Right ventricle myocardium superior (tissue), 1 donor: ENCODE measurements around the gene SMYD3. TPM values are rescaled to one million over a fixed set of nuclear protein-coding genes. Genes with fewer than 3 reads are reported as not detected.

Experiments
- ATAC-seq: fragments of 200-7000 bp; cut with Tn5 transposase; one replicate; pipeline ENCODE4 v1.9.1; 2020; ENCODE audit warnings: mild to moderate bottlenecking; ENCODE audit not compliant: poor library complexity
- DNase-seq: peaks from one replicate; pipeline ENCODE4 v3.0.0-alpha.2; 2020
- intact Hi-C: fragments of 100-400 bp; cut with DNase I; formaldehyde crosslinking; loops from one replicate; pipeline ENCODE4 v1.11.2; 2022
- total RNA-seq: library from RNA; stranded (reverse); fragmentation: NEBNext Ultra II Directional; extraction: Animal tissue kit (Norgen Biotek cat#: 25700); gene quantifications from one replicate; pipeline ENCODE4 v1.2.1, GENCODE V29; 2021
- donor health status: DM: no; HTN: yes; CAD: no; lungs with severe emphysema.

SMYD3 gene
- total RNA-seq, 1 donor from 2014 or later, result 9.4 TPM

DNA sequence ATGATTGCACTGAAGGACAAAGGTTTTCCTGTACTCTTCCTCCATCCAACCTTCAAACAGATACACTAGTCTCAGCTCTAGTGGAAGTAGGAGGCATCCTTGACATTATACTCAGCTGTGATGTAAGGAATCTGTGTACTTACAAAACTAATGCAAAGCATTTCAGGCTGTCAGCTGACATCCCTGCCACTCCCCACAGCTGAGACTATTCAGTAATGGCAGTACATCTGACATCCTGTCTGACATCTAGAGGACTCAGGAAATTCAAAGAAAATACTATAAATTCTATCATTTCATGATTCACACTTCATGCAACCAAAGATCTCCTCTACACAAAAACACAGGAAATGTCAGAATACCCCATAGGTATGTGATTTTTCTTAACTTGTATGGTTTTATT lies 325.8 kb downstream of the SMYD3 start:
- DNase-seq, result no peak
- intact Hi-C loops, result no loop called here

GRCh38 chr1:246179401-246179800 lies 327.7 kb downstream of the SMYD3 start:
- DNase-seq (no peak), ATAC-seq (no peak)
- intact Hi-C loops, result no loop called here

More for the DNA sequence above, 325.8 kb downstream of the SMYD3 start:
- ATAC-seq, result no peak

GRCh38 chr1:246178717-246179311 lies 328.3 kb downstream of the SMYD3 start:
- DNase-seq (no peak), ATAC-seq (no peak)
- intact Hi-C loops, result no loop called here

DNA sequence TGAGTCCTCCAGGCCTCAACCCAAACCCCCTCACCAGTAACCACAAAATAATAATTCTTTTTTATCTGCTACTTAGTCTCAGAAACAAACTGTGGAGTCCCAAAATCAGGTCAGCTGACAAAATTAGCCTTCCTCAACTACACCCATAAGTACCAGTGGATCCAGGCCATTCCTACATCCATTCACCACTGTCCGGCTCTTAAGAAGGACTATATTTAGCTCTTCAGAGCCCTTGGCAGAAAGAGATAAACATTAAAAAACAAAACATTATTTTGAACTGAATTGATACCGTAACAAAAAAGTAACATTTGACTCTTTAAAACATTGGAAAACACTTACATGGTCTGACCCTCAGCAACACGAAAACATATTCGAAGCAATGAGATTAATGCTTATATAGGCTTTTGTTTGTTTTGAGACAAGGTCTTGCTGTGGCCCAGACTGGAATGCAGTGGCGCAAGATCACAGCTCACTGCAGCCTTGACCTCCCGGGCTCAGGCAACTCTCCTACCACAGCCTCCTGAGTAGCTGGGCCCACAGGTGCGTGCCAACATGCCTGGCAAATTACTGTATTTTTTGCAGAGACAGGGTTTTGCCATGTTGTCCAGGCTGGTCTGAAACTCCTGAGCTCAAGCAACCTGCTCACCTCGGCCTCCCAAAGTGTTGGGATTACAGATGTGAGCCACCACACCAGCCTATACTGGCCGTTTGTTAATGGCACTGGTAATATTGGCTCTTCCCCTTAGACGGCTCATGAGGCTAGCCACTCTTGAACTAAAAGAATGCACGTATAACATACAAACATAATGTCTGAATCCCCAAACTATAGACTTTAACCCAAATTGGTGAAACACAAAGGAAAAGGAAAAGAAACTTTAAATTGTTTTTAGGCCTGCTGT lies 330.7 kb downstream of the SMYD3 start:
- no peak for DNase-seq
- peak; percentile 86 for ATAC-seq
- intact Hi-C loops, result no loop called here

DNA sequence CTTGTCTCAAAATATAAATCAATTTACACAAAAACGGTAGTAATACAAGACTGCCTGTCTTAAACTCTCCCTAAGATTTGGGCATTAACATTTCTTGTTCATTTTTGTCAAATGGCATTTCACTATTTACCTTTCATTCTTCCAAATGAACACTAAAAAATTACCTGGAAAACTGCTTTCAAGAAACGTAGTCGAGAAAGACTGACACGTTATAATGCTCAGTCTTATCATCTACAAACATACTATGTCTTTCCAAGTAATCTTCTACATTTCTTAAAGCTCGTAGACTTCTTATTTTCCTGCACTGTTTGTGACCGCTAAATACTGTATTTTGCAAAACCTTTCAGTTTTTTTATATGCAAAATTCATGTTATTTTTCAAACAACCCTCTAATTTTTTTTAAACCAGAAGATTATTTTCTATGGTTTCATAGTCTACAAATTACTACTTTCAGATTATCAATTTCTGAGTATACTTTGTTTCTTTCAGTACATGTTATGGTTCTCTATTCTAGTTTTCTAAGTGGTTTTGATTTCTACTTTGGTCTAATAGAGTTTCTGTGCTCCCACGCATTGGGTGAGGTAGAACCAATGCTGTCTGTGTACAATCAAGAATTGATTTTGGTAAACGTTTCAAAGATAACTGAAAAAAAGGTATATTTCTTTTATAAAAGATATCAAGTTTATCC lies 336.4 kb downstream of the SMYD3 start:
- ATAC-seq (no peak), DNase-seq (no peak)
- intact Hi-C loops, result no loop called here

GRCh38 chr1:246169486-246169885 lies 337.6 kb downstream of the SMYD3 start:
- ATAC-seq, result no peak
- intact Hi-C loops, result no loop called here

DNA sequence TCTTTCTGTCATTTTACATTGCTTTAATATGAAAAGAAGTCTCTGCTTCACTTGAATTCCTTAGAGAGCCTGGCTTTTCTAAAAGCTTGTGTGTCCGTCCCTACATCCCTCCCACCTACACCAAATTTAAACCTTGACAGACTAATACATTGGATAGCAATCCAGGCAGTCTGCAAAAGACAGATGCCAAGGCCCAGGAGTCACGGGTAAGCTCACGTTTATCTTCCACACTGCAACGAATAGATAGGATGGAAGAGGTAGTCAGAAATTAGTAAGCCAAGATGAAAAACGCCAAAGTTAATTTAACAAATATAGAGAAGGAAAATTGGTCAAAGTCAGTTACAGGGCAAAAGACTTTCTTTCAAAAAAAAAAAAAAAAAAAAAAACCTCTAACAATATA lies 338.1 kb downstream of the SMYD3 start:
- DNase-seq, result no peak
- intact Hi-C loops, result no loop called here
- no peak for ATAC-seq

More at GRCh38 chr1:246169486-246169885, 337.6 kb downstream of the SMYD3 start:
- DNase-seq, result no peak

GRCh38 chr1:246166841-246167240 lies 340.2 kb downstream of the SMYD3 start:
- no peak for DNase-seq
- intact Hi-C loops, result no loop called here
- ATAC-seq, result no peak

DNA sequence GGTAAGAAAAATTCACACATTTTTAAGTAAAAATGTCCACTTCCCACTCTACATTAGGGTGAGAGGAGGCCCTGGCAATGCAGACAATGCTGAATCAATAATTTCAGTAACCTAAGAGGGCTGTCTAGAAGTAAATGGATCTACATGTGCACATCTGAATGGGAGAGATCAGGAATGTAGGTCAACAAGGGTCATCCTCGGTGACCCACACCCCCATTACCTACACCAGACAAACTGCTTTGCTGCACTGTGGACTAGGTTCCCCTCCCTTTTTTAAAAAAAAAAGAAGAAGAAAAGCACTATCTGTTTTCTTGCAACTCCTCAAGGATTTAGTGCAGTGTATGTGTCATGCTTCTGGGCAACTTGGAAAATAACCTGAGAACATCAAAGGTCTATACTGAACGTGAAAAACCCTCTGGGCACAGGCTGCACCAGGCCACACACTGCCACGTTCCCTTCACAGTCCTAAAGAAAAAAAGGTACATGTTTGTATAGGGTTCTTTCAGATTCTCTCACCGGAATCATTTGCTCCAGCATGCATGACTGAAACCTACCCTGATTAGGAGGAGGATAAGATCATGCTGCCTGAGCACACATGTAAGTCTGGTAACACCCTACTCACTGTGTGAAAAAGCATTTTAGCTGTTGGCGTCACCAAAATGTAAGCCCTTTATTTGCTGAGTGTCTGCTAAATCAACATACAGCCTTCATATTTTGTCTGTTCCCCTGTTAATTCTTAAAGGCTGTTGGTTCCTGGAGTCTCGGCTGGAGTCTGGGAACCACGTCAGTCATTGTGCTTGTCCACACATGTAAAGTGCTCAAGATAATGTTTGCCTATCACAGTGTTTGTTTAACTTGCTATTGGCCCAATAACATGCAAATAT lies 341.0 kb downstream of the SMYD3 start:
- intact Hi-C loops, result no loop called here
- DNase-seq (no peak), ATAC-seq (no peak)

- ATAC-seq (no peak), DNase-seq (no peak)
- intact Hi-C loops, result no loop called here
Measured at GRCh38 chr1:246164764-246165163, 342.3 kb downstream of the SMYD3 start.

DNA sequence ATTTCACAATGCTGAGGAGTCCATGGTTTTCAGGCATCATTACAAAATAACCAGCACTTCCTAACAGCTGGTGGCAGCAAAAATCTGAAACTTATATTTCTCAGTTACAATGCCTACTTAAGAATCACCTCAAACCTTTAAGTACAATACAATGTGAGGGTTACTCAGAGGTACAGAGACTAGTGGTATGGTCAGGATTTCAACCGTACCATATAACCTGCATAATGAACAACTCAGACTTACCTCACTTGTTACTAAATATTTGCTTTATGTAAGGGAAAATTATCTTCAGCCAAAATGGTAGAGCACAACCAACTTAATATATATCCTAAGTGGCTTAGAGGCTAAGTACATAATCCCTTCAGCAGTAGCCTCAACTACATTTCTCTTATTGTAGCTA lies 344.5 kb downstream of the SMYD3 start:
- no peak for DNase-seq
- no peak for ATAC-seq
- intact Hi-C loops, result no loop called here

DNA sequence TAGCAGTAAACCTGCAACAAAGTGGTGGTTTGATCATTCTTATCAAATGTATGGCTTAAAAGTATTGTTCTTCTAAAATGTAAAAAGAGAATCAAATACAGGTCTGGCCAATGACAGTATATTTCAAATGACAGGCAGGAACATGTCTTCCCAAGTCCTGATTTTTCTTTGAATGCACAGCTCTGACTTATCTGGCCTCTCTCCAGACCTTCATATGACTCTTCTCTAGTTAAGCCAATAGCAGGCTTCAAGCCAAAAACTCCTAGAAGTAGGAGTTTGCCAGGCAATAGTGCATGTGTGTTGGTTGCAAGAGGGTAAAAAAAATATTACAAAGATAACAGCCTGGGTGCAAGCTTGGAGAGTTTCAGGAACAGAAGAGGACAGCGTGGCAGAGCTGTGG lies 345.5 kb downstream of the SMYD3 start:
- peak; percentile 68 for ATAC-seq
- intact Hi-C loops, result no loop called here
- DNase-seq, result no peak

DNA sequence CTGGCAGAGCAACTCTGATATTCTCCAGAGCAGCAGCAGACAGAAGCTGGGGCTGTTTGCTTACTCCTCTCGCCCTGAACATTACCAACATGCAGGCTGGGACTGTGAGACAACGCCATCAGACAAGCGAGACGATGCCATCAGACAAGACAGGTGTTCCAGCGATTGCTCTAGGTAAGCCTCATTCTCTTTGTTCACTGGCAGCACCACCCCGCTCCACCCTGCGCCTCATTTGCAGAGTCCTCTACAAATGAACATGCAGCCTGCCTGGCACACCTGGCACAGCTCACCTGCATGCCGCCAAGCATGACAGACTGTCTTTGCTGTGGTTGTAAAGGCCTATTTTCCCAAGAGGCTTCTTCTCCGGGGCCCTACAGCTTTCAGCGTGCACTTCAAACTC lies 346.2 kb downstream of the SMYD3 start:
- no peak for ATAC-seq
- intact Hi-C loops, result no loop called here
- no peak for DNase-seq

GRCh38 chr1:246160374-246160773 lies 346.7 kb downstream of the SMYD3 start:
- intact Hi-C loops, result no loop called here
- ATAC-seq, result no peak
- DNase-seq, result no peak

DNA sequence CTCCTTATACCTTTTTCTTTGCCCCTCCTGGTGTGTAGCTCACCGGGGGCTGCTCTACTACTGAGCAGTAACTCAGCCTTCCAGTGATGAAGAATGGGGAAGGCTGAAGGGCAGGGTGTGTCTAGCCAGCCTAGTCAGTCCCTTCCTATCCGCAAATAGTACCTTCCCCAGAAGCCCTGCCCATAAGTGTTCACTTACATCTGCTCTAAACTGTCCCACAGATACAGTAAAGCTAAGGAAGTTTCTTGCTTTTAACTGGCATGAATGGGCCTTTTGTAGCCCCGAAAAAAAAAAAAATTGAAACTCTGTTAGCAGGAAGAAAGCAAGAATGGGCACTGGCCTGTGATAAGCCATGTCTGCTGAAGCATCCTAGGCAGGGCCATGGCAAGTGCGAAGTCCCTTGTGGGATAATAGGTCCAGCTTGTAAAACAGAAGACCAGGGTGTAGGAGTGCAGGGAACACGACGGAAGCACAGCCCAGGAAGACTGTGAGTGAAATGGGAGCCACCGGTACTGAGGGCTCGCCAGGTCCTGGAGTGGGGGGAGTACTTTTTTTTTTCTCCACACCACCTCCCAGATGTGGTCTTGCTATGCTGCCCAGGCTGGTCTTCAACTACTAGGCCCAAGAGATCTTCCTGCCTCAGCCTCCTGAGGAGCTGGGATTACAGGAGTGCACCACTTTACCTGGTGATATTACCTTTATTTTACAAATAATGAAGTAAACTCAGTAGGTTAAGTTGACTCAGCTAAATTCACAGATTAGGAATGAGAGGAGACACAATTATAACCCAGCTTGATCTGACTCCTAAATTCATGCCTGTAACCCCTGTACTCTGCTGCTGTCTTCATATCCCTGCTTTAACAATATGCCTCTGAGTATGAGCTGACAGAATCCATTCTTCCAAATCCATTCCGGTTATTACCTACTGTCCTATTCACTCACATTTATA lies 347.5 kb downstream of the SMYD3 start:
- intact Hi-C loops, result no loop called here

DNA sequence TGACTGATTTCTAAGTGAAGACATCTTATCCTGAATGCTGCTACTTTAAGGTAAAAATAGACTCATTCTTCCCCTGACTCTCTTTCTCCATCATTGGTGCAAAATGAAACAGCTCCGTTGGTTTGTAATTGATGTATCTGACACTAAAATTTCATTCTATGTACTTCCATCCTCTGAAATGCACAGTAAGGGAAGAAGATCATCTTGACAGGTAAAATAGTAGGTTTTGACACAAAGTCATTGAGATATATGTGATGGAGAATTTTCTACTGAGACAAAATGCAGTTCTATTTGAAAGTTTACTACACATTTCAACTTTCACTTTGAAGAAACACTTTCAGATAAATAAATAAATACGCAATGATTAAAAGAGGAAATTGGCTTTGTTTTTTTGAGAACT lies 348.9 kb downstream of the SMYD3 start:
- DNase-seq, result no peak
- intact Hi-C loops, result no loop called here
- no peak for ATAC-seq

More for the DNA sequence above, 347.5 kb downstream of the SMYD3 start:
- ATAC-seq (no peak), DNase-seq (no peak)

GRCh38 chr1:246157516-246157915 lies 349.6 kb downstream of the SMYD3 start:
- intact Hi-C loops, result no loop called here
- ATAC-seq, result no peak
- DNase-seq, result no peak

GRCh38 chr1:246156847-246157246 lies 350.2 kb downstream of the SMYD3 start:
- intact Hi-C loops, result no loop called here
- ATAC-seq, result no peak
- no peak for DNase-seq
